A549 (cell line): Measurements from ENCODE around the gene TCTN1. TPM values are rescaled to one million over a fixed set of nuclear protein-coding genes. Genes with fewer than 3 reads are reported as not detected.
A peak's percentile ranks its signal among the peaks of the same experiment; 100 is the strongest.

Experiments
- ATAC-seq, 2 experiments: fragments of 200-7000 bp in 1 of 2; fragments of >200 bp in 1 of 2; cut with Nextera tagmentation in 1 of 2; cut with Tn5 transposase in 1 of 2; 3 replicates each; pipeline versions ENCODE4 v1.8.0 to v1.9.1; 2018 to 2020; ENCODE audit warnings: mild to moderate bottlenecking in 1 of 2, moderate library complexity in 1 of 2
- CTCF ChIA-PET: fragments of 300-600 bp; sonication (Branson Sonifier 250); formaldehyde crosslinking; extraction: SDS; loops from one replicate; lab custom pipeline; 2021; ENCODE audit warnings: antibody characterized with exemption, inconsistent platforms; lab: Yijun Ruan, JAX
- POLR2A ChIA-PET: fragments of 350-600 bp; formaldehyde crosslinking; extraction: SDS; loops from one replicate; lab custom pipeline; 2021; ENCODE audit warnings: antibody characterized with exemption, inconsistent platforms; lab: Yijun Ruan, JAX
- DNase-seq, 2 experiments: peaks; one replicate each; pipeline versions ENCODE4 v3.0.0 to v3.0.0-alpha.2; 2011 to 2016; ENCODE audit warnings: low read depth in 1 of 2, low spot score in 1 of 2
- FAIRE-seq: peaks from 2 replicates; lab custom pipeline; 2011; peaks lifted over from hg19 to GRCh38; lab: Jason Lieb, UNC
- H3K27ac ChIP-seq, 2 experiments: fragments of >200 bp; sonication (Bioruptor Twin); formaldehyde crosslinking; 3 replicates each; pipeline ENCODE4 v1.5.1; 2016 to 2017
- H3K4me1 ChIP-seq: fragments of >200 bp; sonication (Bioruptor Twin); formaldehyde crosslinking; 3 replicates; pipeline ENCODE4 v1.6.1; 2016
- H3K4me2 ChIP-seq: fragments of >200 bp; sonication (Bioruptor Twin); formaldehyde crosslinking; 3 replicates; pipeline ENCODE4 v1.6.1; 2016
- H3K4me3 ChIP-seq: fragments of >200 bp; sonication (Bioruptor Twin); formaldehyde crosslinking; 3 replicates; pipeline ENCODE4 v1.5.1; 2016
- H3K9me3 ChIP-seq: fragments of >200 bp; sonication (Bioruptor Twin); formaldehyde crosslinking; 3 replicates; pipeline ENCODE4 v1.6.1; 2016
- BHLHE40 ChIP-seq: IDR thresholded peaks from 2 replicates; pipeline ENCODE4 v1.6.1; 2012; ENCODE audit warnings: low read depth, low read length, inconsistent platforms
- CBX2 ChIP-seq: fragments of 200-600 bp; sonication (generic); IDR thresholded peaks from 2 replicates; pipeline ENCODE4 v1.6.1; 2016; ENCODE audit warnings: low read depth, mild to moderate bottlenecking, borderline replicate concordance
- CBX8 ChIP-seq: fragments of 200-600 bp; sonication (generic); IDR thresholded peaks from 2 replicates; pipeline ENCODE4 v1.6.1; 2016
- EP300 ChIP-seq, 2 experiments: fragments of >200 bp; sonication (Bioruptor Twin); formaldehyde crosslinking; IDR thresholded peaks; 2 replicates in 1 of 2; 3 replicates in 1 of 2; pipeline ENCODE4 v1.6.1; 2016 to 2017
- ESRRA ChIP-seq: fragments of 150-350 bp; IDR thresholded peaks from 2 replicates; pipeline ENCODE4 v1.6.1; 2014; ENCODE audit warnings: mild to moderate bottlenecking, low read length, borderline replicate concordance
- FOSB ChIP-seq: fragments of 250-450 bp; sonication (Bioruptor Pico); IDR thresholded peaks from 2 replicates; pipeline ENCODE4 v1.5.0; 2020; ENCODE audit warnings: mild to moderate bottlenecking, moderate library complexity
- FOSL2 ChIP-seq, 2 experiments: fragments of 450-650 bp in 1 of 2; fragments of >200 bp in 1 of 2; sonication (Bioruptor Twin) in 1 of 2; formaldehyde crosslinking; IDR thresholded peaks; 2 replicates each; pipeline versions ENCODE4 v1.5.0 to v1.6.1; 2016 to 2020; ENCODE audit warnings: mild to moderate bottlenecking in 1 of 2, moderate library complexity in 1 of 2
- HDAC2 ChIP-seq: fragments of 200-600 bp; sonication (generic); IDR thresholded peaks from 2 replicates; pipeline ENCODE4 v1.6.1; 2016
- HEYL ChIP-seq: fragments of 250-450 bp; sonication (Bioruptor Pico); IDR thresholded peaks from 2 replicates; pipeline ENCODE4 v1.8.0; 2021; ENCODE audit warnings: mild to moderate bottlenecking, moderate library complexity
- HOXA7 ChIP-seq: fragments of 250-450 bp; sonication (Bioruptor Pico); IDR thresholded peaks from 2 replicates; pipeline ENCODE4 v1.5.0; 2020; ENCODE audit warnings: mild to moderate bottlenecking, moderate library complexity
- HOXB13 ChIP-seq: fragments of 250-450 bp; sonication (Bioruptor Pico); IDR thresholded peaks from 2 replicates; pipeline ENCODE4 v1.5.0; 2020; ENCODE audit warnings: low read depth, mild to moderate bottlenecking, moderate library complexity
- HOXB5 ChIP-seq: fragments of 250-450 bp; sonication (Bioruptor Pico); IDR thresholded peaks from 2 replicates; pipeline ENCODE4 v1.5.0; 2020; ENCODE audit warnings: mild to moderate bottlenecking, moderate library complexity
- KDM1A ChIP-seq: fragments of 200-600 bp; sonication (generic); IDR thresholded peaks from 2 replicates; pipeline ENCODE4 v1.6.1; 2016; ENCODE audit warnings: low read depth, mild to moderate bottlenecking
- KDM5A ChIP-seq: fragments of 200-600 bp; sonication (generic); IDR thresholded peaks from 2 replicates; pipeline ENCODE4 v1.6.1; 2016; ENCODE audit warnings: antibody characterized with exemption, mild to moderate bottlenecking
- POLR2A ChIP-seq: IDR thresholded peaks from 2 replicates; pipeline ENCODE4 v1.6.1; 2012; ENCODE audit warnings: mild to moderate bottlenecking, low read length
- POLR2AphosphoS2 ChIP-seq: conservative IDR thresholded peaks from 2 replicates; pipeline ENCODE4 v1.6.1; 2012; ENCODE audit warnings: low read length, improper control_type of control experiment, inconsistent platforms
- RCOR1 ChIP-seq: fragments of 150-350 bp; IDR thresholded peaks from 2 replicates; pipeline ENCODE4 v1.6.1; 2014; ENCODE audit warnings: antibody characterized with exemption, low read length, low read depth
- REST ChIP-seq: fragments of 200-600 bp; sonication (generic); IDR thresholded peaks from 2 replicates; pipeline ENCODE4 v1.6.1; 2016; ENCODE audit warnings: antibody characterized with exemption, mild to moderate bottlenecking, moderate library complexity
- RNF2 ChIP-seq: fragments of 200-600 bp; sonication (generic); IDR thresholded peaks from 2 replicates; pipeline ENCODE4 v1.6.1; 2016; ENCODE audit warnings: low read depth, mild to moderate bottlenecking, antibody characterized with exemption, moderate library complexity, borderline replicate concordance
- SMC3 ChIP-seq: fragments of >200 bp; sonication (Bioruptor Twin); formaldehyde crosslinking; IDR thresholded peaks from 3 replicates; pipeline ENCODE4 v1.6.1; 2018; ENCODE audit warnings: inconsistent platforms
- TFCP2L1 ChIP-seq: fragments of 250-450 bp; sonication (Bioruptor Pico); IDR thresholded peaks from 2 replicates; pipeline ENCODE4 v1.5.0; 2021; ENCODE audit warnings: mild to moderate bottlenecking
- TP53 ChIP-seq: fragments of 250-450 bp; sonication (Bioruptor Pico); IDR thresholded peaks from 2 replicates; pipeline ENCODE4 v1.5.0; 2021; ENCODE audit warnings: mild to moderate bottlenecking, moderate library complexity
- ZC3H11A ChIP-seq: fragments of 450-650 bp; IDR thresholded peaks from 2 replicates; pipeline ENCODE4 v1.6.1; 2014; ENCODE audit warnings: antibody characterized with exemption, mild to moderate bottlenecking
- ZFP36 ChIP-seq: fragments of 450-650 bp; IDR thresholded peaks from 2 replicates; pipeline ENCODE4 v1.6.1; 2014; ENCODE audit warnings: borderline replicate concordance; ENCODE audit not compliant: partially characterized antibody
- ZNF302 ChIP-seq: fragments of 250-450 bp; sonication (Bioruptor Pico); IDR thresholded peaks from 2 replicates; pipeline ENCODE4 v1.9.0; 2021; ENCODE audit warnings: inconsistent platforms, mild to moderate bottlenecking, moderate library complexity
- WGBS: methylation state at CpG from one replicate; pipeline ENCODE4 v1.1.6; 2017; ENCODE audit errors: missing lambda C conversion rate; 5-methylcytosine and 5-hydroxymethylcytosine counted together
- polyA plus RNA-seq, 4 experiments: library from polyadenylated mRNA; depleted of rRNA in 3 of 4; stranded (reverse); fragments of >200 nt; fragmentation: RNase III in 1 of 4; extraction: RNeasy Plus Mini Kit Qiagen cat#74134 plus additional on column Dnase treatment in 1 of 4; gene quantifications; 2 replicates in 3 of 4; 3 replicates in 1 of 4; pipeline ENCODE4 v1.2.3, GENCODE V29; 2011 to 2017
- TF ChIP-seq, protein P1 (sequence below): IDR thresholded peaks from 2 replicates; pipeline ENCODE4 v1.6.1; 2012
- TF ChIP-seq, protein P2 (sequence below): IDR thresholded peaks from 2 replicates; pipeline ENCODE4 v1.6.1; 2012
- TF ChIP-seq, protein P3 (sequence below): fragments of 450-650 bp; IDR thresholded peaks from 2 replicates; pipeline ENCODE4 v1.6.1; 2014; ENCODE audit warnings: antibody characterized with exemption
- TF ChIP-seq, protein P4 (sequence below): fragments of 250-450 bp; sonication (Bioruptor Pico); IDR thresholded peaks from 2 replicates; pipeline ENCODE4 v1.5.0; 2021; ENCODE audit warnings: mild to moderate bottlenecking, moderate library complexity, borderline replicate concordance

Gene TCTN1
- polyA plus RNA-seq, 2 of the 4 experiments (the other 2 are of a cell fraction), result 26.5 to 56.9 TPM

GRCh38 chr12:110616471-110617115, 2.7 kb downstream of the TCTN1 start:
- no peaks in the 10 kb centered on the region for H3K9me3 ChIP-seq
- H3K27ac ChIP-seq, result no peak overlapping the region
- no peak for DNase-seq
- WGBS, result 91% methylated on average over 5 of the region's 5 CpGs
- no peak overlapping the region for H3K4me3 ChIP-seq
- no peak for FAIRE-seq
- CTCF ChIA-PET, result interaction anchor here (0.9 to 5.8 kb wide), 2 partner anchors 15 to 166 kb away, joined by 3 to 56 read pairs; partner anchors contain the start of gene ARPC3
- H3K4me1 ChIP-seq, result peaks cover 8% of the 10 kb centered on the region; the same call in 1 of the 3 replicates
- TF ChIP-seq, protein P1, sequence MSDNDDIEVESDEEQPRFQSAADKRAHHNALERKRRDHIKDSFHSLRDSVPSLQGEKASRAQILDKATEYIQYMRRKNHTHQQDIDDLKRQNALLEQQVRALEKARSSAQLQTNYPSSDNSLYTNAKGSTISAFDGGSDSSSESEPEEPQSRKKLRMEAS, result no peak
- TF ChIP-seq ZFP36 (no peak), REST (no peak), ZC3H11A (no peak), TP53 (CRISPR knock-in tag) (no peak), RCOR1 (no peak), KDM5A (no peak), ZNF302 (no peak), POLR2AphosphoS2 (no peak), HOXA7 (no peak), HOXB13 (CRISPR knock-in tag) (no peak), KDM1A (no peak), BHLHE40 (no peak), POLR2A (no peak), FOSB (CRISPR knock-in tag) (no peak), HEYL (CRISPR knock-in tag) (no peak), CBX8 (no peak), FOSL2 (IDR thresholded peaks at IDR 0.05) (no peak), FOSL2 (CRISPR knock-in tag; IDR thresholded peaks at IDR 0.05) (no peak)
- TF ChIP-seq, protein P2, sequence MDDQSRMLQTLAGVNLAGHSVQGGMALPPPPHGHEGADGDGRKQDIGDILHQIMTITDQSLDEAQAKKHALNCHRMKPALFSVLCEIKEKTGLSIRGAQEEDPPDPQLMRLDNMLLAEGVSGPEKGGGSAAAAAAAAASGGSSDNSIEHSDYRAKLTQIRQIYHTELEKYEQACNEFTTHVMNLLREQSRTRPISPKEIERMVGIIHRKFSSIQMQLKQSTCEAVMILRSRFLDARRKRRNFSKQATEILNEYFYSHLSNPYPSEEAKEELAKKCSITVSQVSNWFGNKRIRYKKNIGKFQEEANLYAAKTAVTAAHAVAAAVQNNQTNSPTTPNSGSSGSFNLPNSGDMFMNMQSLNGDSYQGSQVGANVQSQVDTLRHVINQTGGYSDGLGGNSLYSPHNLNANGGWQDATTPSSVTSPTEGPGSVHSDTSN, result no peak
- no peak for ATAC-seq
- POLR2A ChIA-PET, result interaction anchor here (0.6 kb wide), 1 partner anchor 198 kb away, joined by 4 read pairs; no protein-coding TSS in a partner anchor
- H3K4me2 ChIP-seq, result no peak overlapping the region

GRCh38 chr12:110619534-110619953, 5.6 kb downstream of the TCTN1 start:
- ChIA-PET CTCF (interaction anchor here (1.8 to 3.0 kb wide), 2 partner anchors 12 to 18 kb away, joined by 6 to 17 read pairs; no protein-coding TSS in a partner anchor), POLR2A (no interaction called here)
- Histone ChIP-seq H3K27ac (no peak overlapping the region), H3K4me2 (no peak overlapping the region), H3K4me1 (peaks cover 8% of the 10 kb centered on the region; the same call in 1 of the 3 replicates), H3K4me3 (no peak overlapping the region), H3K9me3 (no peaks in the 10 kb centered on the region)
- 89% methylated on average over 4 of the region's 4 CpGs for WGBS
- ATAC-seq (peak in 1 of 2 experiments; percentile 26; a peak in 1 of 6 replicates), FAIRE-seq (no peak), DNase-seq (no peak)
- TF ChIP-seq, protein P2, result no peak
- TF ChIP-seq, protein P1, result no peak
- TF ChIP-seq HDAC2 (no peak), HOXB5 (CRISPR knock-in tag) (no peak), HOXA7 (no peak), EP300 (IDR thresholded peaks at IDR 0.05) (no peak), TFCP2L1 (CRISPR knock-in tag) (no peak), ESRRA (no peak), SMC3 (no peak), POLR2AphosphoS2 (no peak), RNF2 (no peak), CBX2 (no peak)
- TF ChIP-seq, protein P3, sequence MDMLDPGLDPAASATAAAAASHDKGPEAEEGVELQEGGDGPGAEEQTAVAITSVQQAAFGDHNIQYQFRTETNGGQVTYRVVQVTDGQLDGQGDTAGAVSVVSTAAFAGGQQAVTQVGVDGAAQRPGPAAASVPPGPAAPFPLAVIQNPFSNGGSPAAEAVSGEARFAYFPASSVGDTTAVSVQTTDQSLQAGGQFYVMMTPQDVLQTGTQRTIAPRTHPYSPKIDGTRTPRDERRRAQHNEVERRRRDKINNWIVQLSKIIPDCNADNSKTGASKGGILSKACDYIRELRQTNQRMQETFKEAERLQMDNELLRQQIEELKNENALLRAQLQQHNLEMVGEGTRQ, result no peak
- TF ChIP-seq, protein P4, sequence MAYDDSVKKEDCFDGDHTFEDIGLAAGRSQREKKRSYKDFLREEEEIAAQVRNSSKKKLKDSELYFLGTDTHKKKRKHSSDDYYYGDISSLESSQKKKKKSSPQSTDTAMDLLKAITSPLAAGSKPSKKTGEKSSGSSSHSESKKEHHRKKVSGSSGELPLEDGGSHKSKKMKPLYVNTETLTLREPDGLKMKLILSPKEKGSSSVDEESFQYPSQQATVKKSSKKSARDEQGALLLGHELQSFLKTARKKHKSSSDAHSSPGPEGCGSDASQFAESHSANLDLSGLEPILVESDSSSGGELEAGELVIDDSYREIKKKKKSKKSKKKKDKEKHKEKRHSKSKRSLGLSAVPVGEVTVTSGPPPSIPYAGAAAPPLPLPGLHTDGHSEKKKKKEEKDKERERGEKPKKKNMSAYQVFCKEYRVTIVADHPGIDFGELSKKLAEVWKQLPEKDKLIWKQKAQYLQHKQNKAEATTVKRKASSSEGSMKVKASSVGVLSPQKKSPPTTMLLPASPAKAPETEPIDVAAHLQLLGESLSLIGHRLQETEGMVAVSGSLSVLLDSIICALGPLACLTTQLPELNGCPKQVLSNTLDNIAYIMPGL (CRISPR knock-in tag), result no peak
